Stimulated activated CD8-positive, alpha-beta memory T cell treated with anti-CD3 and anti-CD28 coated beads, Interleukin-12 subunit alpha, Interleukin-12 subunit beta, amount 100 ng/mL, for 24 hours (primary cell): ENCODE results near the gene SLC22A31.

Source experiments
- DNase-seq: peaks from one replicate; pipeline ENCODE4 v3.0.0-alpha.2; 2020; ENCODE audit errors: extremely low read depth

SLC22A31 gene

DNA sequence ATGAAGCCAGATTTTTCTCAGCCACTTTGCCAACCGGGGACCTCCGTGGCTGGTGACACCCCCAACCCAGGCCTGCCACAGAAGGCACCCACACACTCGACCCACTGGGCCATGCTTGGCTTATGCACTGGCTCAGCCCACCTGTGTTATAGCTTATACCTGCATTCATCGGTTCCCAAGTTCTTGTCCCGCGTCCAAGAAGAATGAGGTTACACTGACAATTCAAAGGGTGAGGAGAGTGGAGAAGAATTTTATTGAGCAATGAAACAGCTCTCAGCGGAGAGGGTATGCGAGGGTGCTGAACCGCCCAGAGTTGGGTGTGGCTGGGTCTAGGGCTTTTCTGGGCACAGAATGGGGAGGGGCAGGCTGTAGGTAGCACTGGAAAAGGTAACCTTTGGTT is 51.0 kb downstream of the SLC22A31 start:
- no peak for DNase-seq

DNA sequence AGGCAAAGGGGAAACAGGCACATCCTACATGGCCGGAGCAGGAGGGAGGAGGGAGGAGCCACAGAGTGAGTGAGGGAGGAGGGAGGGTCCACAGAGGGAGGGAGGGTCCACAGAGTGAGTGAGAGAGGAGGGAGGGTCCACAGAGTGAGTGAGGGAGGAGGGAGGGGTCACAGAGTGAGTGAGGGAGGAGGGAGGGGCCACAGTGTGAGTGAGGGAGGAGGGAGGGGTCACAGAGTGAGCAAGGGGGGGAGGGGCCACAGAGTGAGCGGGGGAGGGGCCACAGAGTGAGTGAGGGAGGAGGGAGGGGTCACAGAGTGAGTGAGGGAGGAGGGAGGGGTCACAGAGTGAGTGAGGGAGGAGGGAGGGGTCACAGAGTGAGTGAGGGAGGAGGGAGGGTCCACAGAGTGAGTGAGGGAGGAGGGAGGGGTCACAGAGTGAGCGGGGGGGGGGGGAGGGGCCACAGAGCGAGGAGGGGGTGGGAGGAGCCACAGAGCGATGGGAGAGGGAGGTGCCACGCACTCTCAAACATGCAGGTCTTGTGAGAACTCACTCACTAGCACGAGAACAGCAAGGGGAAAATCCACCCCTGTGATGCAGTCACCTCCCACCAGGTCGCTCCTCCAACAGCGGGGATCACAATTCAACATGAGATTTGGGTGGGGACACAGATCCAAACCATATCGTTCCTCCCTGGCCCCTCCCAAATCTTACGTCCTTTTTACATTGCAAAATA is 53.1 kb downstream of the SLC22A31 start:
- DNase-seq: no peak

DNA sequence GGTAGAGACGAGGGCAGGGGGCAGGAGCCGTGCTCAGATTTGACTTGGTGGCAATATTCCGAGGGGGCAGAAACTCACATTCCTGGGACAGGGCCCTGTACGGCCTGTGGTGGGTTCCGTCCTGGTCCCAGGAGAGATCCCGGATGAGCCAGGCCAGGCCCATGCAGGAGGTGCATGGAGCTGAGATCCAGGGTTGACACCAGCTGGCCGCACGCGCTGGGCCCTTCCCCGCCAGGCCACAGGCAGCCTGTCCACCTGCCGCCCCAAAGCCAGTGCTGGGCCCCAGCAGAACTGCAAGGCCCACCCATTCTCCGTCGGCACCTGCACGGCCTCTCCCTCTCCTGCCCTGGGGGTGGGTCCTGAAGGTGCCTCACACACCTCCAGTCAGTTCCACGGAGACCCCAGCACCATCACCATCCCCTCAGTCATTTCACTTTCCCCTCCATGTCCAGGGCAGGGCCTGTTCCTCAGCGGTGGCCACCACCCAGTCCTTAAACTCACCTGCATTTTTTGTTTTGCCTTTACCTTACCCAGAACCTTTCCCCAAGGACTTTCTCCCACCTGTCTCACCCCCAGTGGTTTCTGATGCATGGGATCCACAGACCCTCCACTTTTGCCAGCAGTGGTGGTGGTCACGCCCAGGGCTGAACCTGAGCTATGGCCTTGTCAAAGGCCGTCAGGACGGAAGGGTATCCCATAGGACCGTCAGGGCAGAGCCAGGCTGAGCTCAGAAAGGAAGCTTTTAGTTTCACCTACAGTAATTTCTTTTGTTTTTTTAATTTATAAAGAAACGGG is 53.9 kb downstream of the SLC22A31 start:
- DNase-seq: no peak
